GM10266 (cell line): ENCODE measurements around the gene SARS2.

ENCODE experiments used
- DNase-seq: peaks from one replicate; pipeline ENCODE4 v3.0.0; 2012; ENCODE audit errors: extremely low spot score
- TF ChIP-seq, protein P1 (sequence below): IDR thresholded peaks from 2 replicates; pipeline ENCODE4 v1.5.1; 2012; ENCODE audit warnings: mild to moderate bottlenecking, low read depth; ENCODE audit not compliant: control insufficient read depth, insufficient read depth; ENCODE audit errors: missing control alignments

SARS2 gene

DNA sequence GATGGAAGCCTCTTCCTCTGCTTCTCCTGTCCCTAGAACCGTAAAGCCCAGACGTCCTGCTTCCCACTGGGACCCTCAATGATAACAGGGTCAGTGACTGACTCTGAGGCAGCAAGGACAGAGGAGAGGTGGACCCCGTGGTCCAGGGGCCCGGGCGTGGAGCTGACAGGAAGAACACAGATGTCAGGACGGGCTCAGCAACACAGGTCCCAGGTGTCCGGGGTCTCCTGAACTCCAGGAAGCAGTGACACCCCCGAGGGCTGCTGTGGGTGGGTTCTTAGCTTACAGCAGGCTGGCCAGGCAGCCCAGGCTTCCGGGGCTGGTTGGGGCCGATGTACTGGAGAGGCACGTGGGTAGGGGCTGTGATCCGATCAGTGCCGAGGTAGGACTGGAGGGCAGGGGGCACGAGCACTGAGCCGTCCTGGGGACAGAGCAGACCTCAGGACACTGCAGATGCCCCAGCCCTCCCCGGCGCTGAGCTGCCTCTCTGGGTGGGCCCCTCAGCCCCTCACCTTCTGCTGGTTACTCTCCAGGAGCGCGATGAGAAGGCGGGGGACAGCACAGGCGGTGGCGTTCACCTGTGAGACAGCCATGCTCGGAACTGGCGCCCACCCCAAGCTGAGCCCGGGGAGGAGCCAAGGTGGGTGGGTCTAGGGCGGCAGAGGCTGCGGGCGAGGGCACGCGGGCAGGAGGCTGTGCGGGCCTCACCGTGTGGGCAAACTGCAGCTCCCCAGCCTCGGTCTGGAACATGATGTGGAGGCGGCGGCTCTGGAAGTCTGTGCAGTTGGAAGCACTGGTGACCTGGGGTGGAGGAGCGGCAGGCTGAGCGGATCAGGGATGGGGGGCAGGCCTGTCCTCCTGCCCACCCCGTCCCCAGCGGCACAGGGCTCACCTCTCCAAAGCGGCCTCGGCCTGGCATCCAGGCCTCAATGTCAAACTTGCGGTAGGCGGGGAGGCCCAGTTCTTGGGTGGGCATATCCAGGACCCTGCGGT, 14.9 kb downstream of the SARS2 start:
- TF ChIP-seq, protein P1, sequence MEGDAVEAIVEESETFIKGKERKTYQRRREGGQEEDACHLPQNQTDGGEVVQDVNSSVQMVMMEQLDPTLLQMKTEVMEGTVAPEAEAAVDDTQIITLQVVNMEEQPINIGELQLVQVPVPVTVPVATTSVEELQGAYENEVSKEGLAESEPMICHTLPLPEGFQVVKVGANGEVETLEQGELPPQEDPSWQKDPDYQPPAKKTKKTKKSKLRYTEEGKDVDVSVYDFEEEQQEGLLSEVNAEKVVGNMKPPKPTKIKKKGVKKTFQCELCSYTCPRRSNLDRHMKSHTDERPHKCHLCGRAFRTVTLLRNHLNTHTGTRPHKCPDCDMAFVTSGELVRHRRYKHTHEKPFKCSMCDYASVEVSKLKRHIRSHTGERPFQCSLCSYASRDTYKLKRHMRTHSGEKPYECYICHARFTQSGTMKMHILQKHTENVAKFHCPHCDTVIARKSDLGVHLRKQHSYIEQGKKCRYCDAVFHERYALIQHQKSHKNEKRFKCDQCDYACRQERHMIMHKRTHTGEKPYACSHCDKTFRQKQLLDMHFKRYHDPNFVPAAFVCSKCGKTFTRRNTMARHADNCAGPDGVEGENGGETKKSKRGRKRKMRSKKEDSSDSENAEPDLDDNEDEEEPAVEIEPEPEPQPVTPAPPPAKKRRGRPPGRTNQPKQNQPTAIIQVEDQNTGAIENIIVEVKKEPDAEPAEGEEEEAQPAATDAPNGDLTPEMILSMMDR: no peak
- DNase-seq: no peak

DNA sequence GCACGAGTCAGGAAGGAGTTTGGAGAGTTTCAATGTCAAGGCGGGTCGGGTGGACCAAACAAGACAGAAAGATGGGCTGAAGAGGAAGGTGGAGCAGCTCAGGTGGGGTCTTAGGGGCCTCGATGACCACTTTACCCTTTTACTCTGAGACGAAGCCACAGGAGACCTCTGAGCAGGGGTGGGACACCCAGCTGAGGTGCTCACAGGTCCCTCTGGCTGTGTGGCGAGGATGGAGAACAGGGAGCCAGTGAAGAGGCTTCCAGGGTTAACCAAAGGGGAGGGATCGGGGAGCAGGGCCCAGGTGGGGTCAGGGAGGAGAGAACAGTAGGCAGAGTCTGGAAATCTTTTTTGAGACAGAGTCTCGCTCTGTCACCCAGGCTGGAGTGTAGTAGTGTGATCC, 16.6 kb downstream of the SARS2 start:
- DNase-seq: no peak
- TF ChIP-seq, protein P1: no peak

- peak; percentile 57 for DNase-seq
- TF ChIP-seq, protein P1: no peak
Measured at GRCh38 chr19:38912600-38913514, 17.7 kb downstream of the SARS2 start.

- DNase-seq: no peak
- TF ChIP-seq, protein P1: no peak
Measured at GRCh38 chr19:38911388-38912001, 19.1 kb downstream of the SARS2 start.

DNA sequence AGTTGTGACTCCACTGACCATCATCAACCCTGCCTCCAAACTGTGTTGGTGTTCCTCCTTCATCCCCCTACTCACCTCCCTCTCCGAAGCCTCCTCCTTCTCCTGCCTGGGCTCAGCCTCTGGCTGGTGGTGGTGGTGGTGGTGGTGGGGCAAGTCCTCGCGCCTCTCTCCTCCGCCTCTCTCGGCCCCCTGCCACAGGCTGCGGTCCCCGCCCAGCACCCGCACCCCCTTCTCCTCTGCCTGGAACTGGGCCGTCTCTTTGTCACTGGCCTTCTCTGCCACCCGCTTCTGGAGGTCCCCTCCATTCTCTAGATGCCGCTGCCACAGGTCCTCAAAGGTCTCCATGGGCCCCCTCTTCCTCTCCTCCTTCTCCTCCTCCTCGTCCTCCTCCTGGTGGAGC, 20.1 kb downstream of the SARS2 start:
- TF ChIP-seq, protein P1: no peak
- no peak for DNase-seq

DNA sequence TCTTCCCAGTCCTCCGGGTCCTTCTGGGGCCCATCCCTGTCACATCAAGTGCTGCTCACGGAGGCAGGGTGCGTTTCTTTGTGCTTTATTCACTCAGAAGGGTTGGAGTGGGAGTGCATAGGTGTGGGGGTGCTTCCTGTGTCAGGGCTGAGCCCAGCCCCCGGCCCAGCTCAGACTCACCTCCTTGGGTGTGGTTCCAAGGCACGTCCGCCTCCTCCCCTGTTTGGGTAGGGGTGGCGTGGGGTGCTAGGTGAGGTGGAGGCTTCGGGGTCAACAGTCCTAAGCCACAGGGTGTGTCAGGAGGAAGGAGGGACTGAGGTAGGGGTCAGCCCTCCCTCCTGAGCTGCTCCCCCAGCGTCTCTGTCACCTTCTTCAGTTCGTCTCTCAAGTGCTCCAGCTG, 21.7 kb downstream of the SARS2 start:
- no peak for DNase-seq
- TF ChIP-seq, protein P1: no peak

- TF ChIP-seq, protein P1: no peak
- DNase-seq: no peak
Measured at GRCh38 chr19:38907670-38908069, 22.9 kb downstream of the SARS2 start.
